IPS DF 6.9 (cell line): ENCODE measurements around the gene OR10G2.
"Not testable (repeated sequence)": the region's sequence is repeated elsewhere in the genome, so short reads cannot be mapped to it uniquely, and the experiment has no call there.

ENCODE experiments used
- DNase-seq: peaks from one replicate; pipeline ENCODE4 v3.0.0-alpha.2; 2013; ENCODE audit warnings: low read depth, low spot score
- H3K27ac ChIP-seq: one replicate; pipeline ENCODE4 v1.5.1; 2013; ENCODE audit warnings: low read length, control low read depth
- H3K27me3 ChIP-seq: 2 replicates; pipeline ENCODE4 v1.6.1; 2013; ENCODE audit warnings: mild to moderate bottlenecking, low read length; ENCODE audit not compliant: control insufficient read depth, insufficient read depth
- H3K36me3 ChIP-seq: 2 replicates; pipeline ENCODE4 v1.6.1; 2013; ENCODE audit warnings: low read length; ENCODE audit not compliant: control insufficient read depth, insufficient read depth
- H3K4me1 ChIP-seq: 2 replicates; pipeline ENCODE4 v1.6.1; 2013; ENCODE audit warnings: low read length; ENCODE audit not compliant: control insufficient read depth, insufficient read depth
- H3K4me3 ChIP-seq: 2 replicates; pipeline ENCODE4 v1.5.1; 2013; ENCODE audit warnings: mild to moderate bottlenecking, low read length
- H3K9me3 ChIP-seq: 2 replicates; pipeline ENCODE4 v1.6.1; 2013; ENCODE audit warnings: low read length, inconsistent platforms; ENCODE audit not compliant: control insufficient read depth, insufficient read depth
- WGBS: extraction: QIAGEN DNeasy Blood & Tissue Kit; methylation state at CpG from one replicate; pipeline ENCODE4 v1.1.7; 2013; ENCODE audit warnings: mixed read lengths, missing lambda C conversion rate; ENCODE audit not compliant: insufficient read length, insufficient coverage; 5-methylcytosine and 5-hydroxymethylcytosine counted together

OR10G2 gene

GRCh38 chr14:21652209-21652808, 17.6 kb upstream of the OR10G2 start:
- Histone ChIP-seq H3K36me3 (no peaks in the 10 kb centered on the region), H3K9me3 (no peaks in the 10 kb centered on the region), H3K4me3 (no peak overlapping the region), H3K4me1 (no peaks in the 10 kb centered on the region; the same call in 1 of the 2 replicates), H3K27me3 (no peaks in the 10 kb centered on the region), H3K27ac (no peak overlapping the region)
- DNase-seq = no peak
- no CpG with 5 or more reads among the region's 1 CpG for WGBS

- no peaks in the 10 kb centered on the region for H3K9me3 ChIP-seq
- H3K4me3 ChIP-seq = no peak overlapping the region
- no peak overlapping the region for H3K27ac ChIP-seq
- H3K27me3 ChIP-seq = no peaks in the 10 kb centered on the region
- H3K36me3 ChIP-seq = no peaks in the 10 kb centered on the region
- DNase-seq = no peak
- H3K4me1 ChIP-seq = peaks cover 4% of the 10 kb centered on the region
These were observed 12.6 kb upstream of the OR10G2 start for GRCh38 chr14:21647380-21647779.

GRCh38 chr14:21643407-21643806, 8.7 kb upstream of the OR10G2 start:
- no peaks in the 10 kb centered on the region for H3K9me3 ChIP-seq
- WGBS = no CpG with 5 or more reads among the region's 5 CpGs
- no peak overlapping the region for H3K4me3 ChIP-seq
- no peak overlapping the region for H3K27ac ChIP-seq
- no peaks in the 10 kb centered on the region for H3K27me3 ChIP-seq
- no peaks in the 10 kb centered on the region for H3K36me3 ChIP-seq
- peaks cover 4% of the 10 kb centered on the region for H3K4me1 ChIP-seq
- DNase-seq = no peak

GRCh38 chr14:21642683-21643082, 7.9 kb upstream of the OR10G2 start:
- Histone ChIP-seq H3K9me3 (no peaks in the 10 kb centered on the region), H3K27ac (no peak overlapping the region), H3K27me3 (no peaks in the 10 kb centered on the region), H3K4me1 (peaks cover 4% of the 10 kb centered on the region), H3K36me3 (no peaks in the 10 kb centered on the region), H3K4me3 (no peak overlapping the region)
- no CpG with 5 or more reads among the region's 3 CpGs for WGBS
- no peak for DNase-seq

- no peaks in the 10 kb centered on the region for H3K9me3 ChIP-seq
- no peak for DNase-seq
- H3K36me3 ChIP-seq = no peaks in the 10 kb centered on the region
- no peaks in the 10 kb centered on the region for H3K4me1 ChIP-seq
- H3K27me3 ChIP-seq = no peaks in the 10 kb centered on the region
- no CpG with 5 or more reads among the region's 3 CpGs for WGBS
- no peak overlapping the region for H3K27ac ChIP-seq
- no peak overlapping the region for H3K4me3 ChIP-seq
These were observed 3.7 kb downstream of the OR10G2 start for GRCh38 chr14:21631084-21631483.

GRCh38 chr14:21630503-21630902, 4.2 kb downstream of the OR10G2 start:
- H3K27me3 ChIP-seq, DNase-seq, H3K4me3 ChIP-seq, H3K36me3 ChIP-seq, H3K4me1 ChIP-seq, H3K9me3 ChIP-seq, H3K27ac ChIP-seq: not testable (repeated sequence)
- WGBS = no CpG with 5 or more reads among the region's 1 CpG

- Histone ChIP-seq H3K9me3 (no peaks in the 10 kb centered on the region), H3K36me3 (no peaks in the 10 kb centered on the region), H3K27ac (no peak overlapping the region), H3K27me3 (no peaks in the 10 kb centered on the region), H3K4me3 (no peak overlapping the region), H3K4me1 (no peaks in the 10 kb centered on the region)
- DNase-seq = no peak
- WGBS = no CpG with 5 or more reads among the region's 3 CpGs
These were observed 8.1 kb downstream of the OR10G2 start for GRCh38 chr14:21626491-21627230.

GRCh38 chr14:21617614-21618013, 17.1 kb downstream of the OR10G2 start:
- Histone ChIP-seq H3K4me1 (no peaks in the 10 kb centered on the region), H3K27ac (no peak overlapping the region), H3K36me3 (no peaks in the 10 kb centered on the region), H3K27me3 (no peaks in the 10 kb centered on the region), H3K9me3 (no peaks in the 10 kb centered on the region), H3K4me3 (no peak overlapping the region)
- DNase-seq = no peak
- WGBS = no CpG with 5 or more reads among the region's 8 CpGs

- WGBS = no CpG with 5 or more reads among the region's 1 CpG
- Histone ChIP-seq H3K4me3 (no peak overlapping the region), H3K9me3 (no peaks in the 10 kb centered on the region)
These were observed 20.5 kb downstream of the OR10G2 start for GRCh38 chr14:21614240-21614639.

GRCh38 chr14:21612324-21612723, 22.4 kb downstream of the OR10G2 start:
- Histone ChIP-seq H3K27me3 (no peaks in the 10 kb centered on the region), H3K4me3 (no peak overlapping the region), H3K36me3 (no peaks in the 10 kb centered on the region), H3K9me3 (no peaks in the 10 kb centered on the region), H3K4me1 (no peaks in the 10 kb centered on the region), H3K27ac (no peak overlapping the region)
- no CpG with 5 or more reads among the region's 6 CpGs for whole genome bisulfite sequencing
- DNase-seq = no peak

More at GRCh38 chr14:21614240-21614639, 20.5 kb downstream of the OR10G2 start:
- no peaks in the 10 kb centered on the region for H3K4me1 ChIP-seq
- H3K27me3 ChIP-seq = no peaks in the 10 kb centered on the region
- no peak overlapping the region for H3K27ac ChIP-seq
- H3K36me3 ChIP-seq = no peaks in the 10 kb centered on the region
- no peak for DNase-seq

- H3K36me3 ChIP-seq, H3K4me3 ChIP-seq, H3K27ac ChIP-seq, H3K9me3 ChIP-seq, H3K4me1 ChIP-seq, DNase-seq, H3K27me3 ChIP-seq: not testable (repeated sequence)
- WGBS = no CpG with 5 or more reads among the region's 8 CpGs
These were observed 32.6 kb downstream of the OR10G2 start for GRCh38 chr14:21602181-21602580.
